HepG2 (cell line): ENCODE results near the gene ISG20L2. TPM values are rescaled to one million over a fixed set of nuclear protein-coding genes. Genes with fewer than 3 reads are reported as not detected.

Source experiments
- ATAC-seq: fragments of 200-7000 bp; cut with Tn5 transposase; 3 replicates; pipeline ENCODE4 v1.9.1; 2020; ENCODE audit warnings: mild to moderate bottlenecking, moderate library complexity
- BruUV-seq: library from RNA; stranded (reverse); fragments of 400-500 nt; replicated peaks from 2 replicates; lab custom pipeline; 2021; lab: Mats Ljungman, UMichigan
- CTCF ChIA-PET: fragments of 300-600 bp; formaldehyde crosslinking; extraction: SDS; loops from one replicate; lab custom pipeline; 2021; ENCODE audit warnings: low total read pairs, inconsistent platforms, low intra/inter-chr PET ratio; lab: Yijun Ruan, JAX
- POLR2A ChIA-PET: fragments of 350-600 bp; sonication (Branson Sonifier 250); formaldehyde crosslinking; loops from one replicate; lab custom pipeline; 2020; ENCODE audit warnings: antibody characterized with exemption, inconsistent platforms; lab: Yijun Ruan, JAX
- DNase-seq: peaks from one replicate; pipeline ENCODE4 v3.0.0-alpha.2; 2015; ENCODE audit warnings: low spot score
- FAIRE-seq: peaks from 3 replicates; lab custom pipeline; 2011; peaks lifted over from hg19 to GRCh38; lab: Jason Lieb, UNC
- H2AFZ ChIP-seq: one replicate; pipeline ENCODE4 v1.6.1; 2011; ENCODE audit warnings: low read length, inconsistent platforms
- H3K27ac ChIP-seq: fragments of 300-600 bp; 3 replicates; pipeline ENCODE4 v1.8.0; 2011; ENCODE audit warnings: mixed run types, mild to moderate bottlenecking, mixed read lengths, low read length, inconsistent platforms; ENCODE audit not compliant: insufficient read depth; ENCODE audit errors: extremely low read length
- H3K27me3 ChIP-seq, 2 experiments: fragments of 200-600 bp in 1 of 2; 2 replicates in 1 of 2; 3 replicates in 1 of 2; pipeline versions ENCODE4 v1.6.0 to v1.8.0; 2011; ENCODE audit warnings: low read length in 2 of 2, mild to moderate bottlenecking in 2 of 2, moderate library complexity in 2 of 2, inconsistent platforms in 1 of 2; ENCODE audit not compliant: insufficient read depth in 2 of 2, control insufficient read depth in 1 of 2
- H3K36me3 ChIP-seq, 2 experiments: fragments of 200-600 bp in 1 of 2; replicated peaks in 1 of 2; 2 replicates in 1 of 2; 3 replicates in 1 of 2; pipeline versions ENCODE4 v1.5.1 to v1.8.0; 2011; ENCODE audit warnings: low read length in 2 of 2, inconsistent platforms in 1 of 2; ENCODE audit not compliant: insufficient read depth in 2 of 2, control insufficient read depth in 1 of 2
- H3K4me1 ChIP-seq: 2 replicates; pipeline ENCODE4 v1.5.1; 2012; ENCODE audit warnings: low read length, inconsistent platforms; ENCODE audit not compliant: insufficient read depth
- H3K4me2 ChIP-seq: 2 replicates; pipeline ENCODE4 v1.6.0; 2011; ENCODE audit warnings: low read depth, low read length, inconsistent platforms
- H3K4me3 ChIP-seq, 3 experiments: fragments of 200-600 bp in 1 of 3; sonication (generic), shearing (Covaris generic) in 1 of 3; replicated peaks in 1 of 3; 2 replicates each; pipeline ENCODE4 v1.5.1; 2011 to 2016; ENCODE audit warnings: low read length in 3 of 3, inconsistent platforms in 2 of 3, low read depth in 2 of 3, mild to moderate bottlenecking in 2 of 3, control low read depth in 1 of 3, mixed read lengths in 1 of 3; ENCODE audit not compliant: insufficient read depth in 1 of 3
- H3K79me2 ChIP-seq: one replicate; pipeline ENCODE4 v1.6.1; 2011; ENCODE audit warnings: low read length, inconsistent platforms; ENCODE audit not compliant: insufficient read depth
- H3K9ac ChIP-seq: 2 replicates; pipeline ENCODE4 v1.6.0; 2011; ENCODE audit warnings: mild to moderate bottlenecking, low read depth, low read length, inconsistent platforms; ENCODE audit not compliant: insufficient read depth
- H3K9me3 ChIP-seq: 2 replicates; pipeline ENCODE4 v1.5.1; 2012; ENCODE audit warnings: mild to moderate bottlenecking, low read length
- H4K20me1 ChIP-seq: 2 replicates; pipeline ENCODE4 v1.6.0; 2011; ENCODE audit warnings: inconsistent platforms, mild to moderate bottlenecking, low read length, moderate library complexity; ENCODE audit not compliant: insufficient read depth
- ARID3A ChIP-seq: IDR thresholded peaks from 2 replicates; pipeline ENCODE4 v1.6.1; 2012; ENCODE audit warnings: low read depth, low read length, improper control_type of control experiment
- ATF1 ChIP-seq: IDR thresholded peaks from 2 replicates; pipeline ENCODE4 v1.6.1; 2016; ENCODE audit warnings: mild to moderate bottlenecking, control low read depth
- BHLHE40 ChIP-seq: IDR thresholded peaks from 2 replicates; pipeline ENCODE4 v1.6.1; 2011; ENCODE audit warnings: low read length, improper control_type of control experiment
- CREM ChIP-seq, 2 experiments: sonication (generic) in 1 of 2; formaldehyde crosslinking in 1 of 2; IDR thresholded peaks; 2 replicates each; pipeline versions ENCODE4 v1.4.0 to v1.6.1; 2016 to 2020; ENCODE audit warnings: antibody characterized with exemption in 1 of 2, mild to moderate bottlenecking in 1 of 2, missing genetic modification reagents in 1 of 2
- HNRNPLL ChIP-seq: fragments of 200-400 bp; formaldehyde crosslinking; IDR thresholded peaks from 2 replicates; pipeline ENCODE4 v1.6.1; 2017; ENCODE audit warnings: mild to moderate bottlenecking, low read depth, low read length; ENCODE audit not compliant: poor library complexity, severe bottlenecking
- JUND ChIP-seq: sonication (generic); formaldehyde crosslinking; IDR thresholded peaks from 2 replicates; pipeline ENCODE4 v1.8.0; 2022; ENCODE audit warnings: mild to moderate bottlenecking, missing genetic modification reagents
- NR1H2 ChIP-seq: sonication (generic); formaldehyde crosslinking; IDR thresholded peaks from 2 replicates; pipeline ENCODE4 v1.8.1; 2022; ENCODE audit warnings: low read depth, missing genetic modification reagents, borderline replicate concordance
- NR3C1 ChIP-seq: sonication (generic); formaldehyde crosslinking; IDR thresholded peaks from 2 replicates; pipeline ENCODE4 v1.4.0; 2020; ENCODE audit warnings: missing genetic modification reagents
- RBFOX2 ChIP-seq: fragments of 200-400 bp; formaldehyde crosslinking; IDR thresholded peaks from 2 replicates; pipeline ENCODE4 v1.6.1; 2017; ENCODE audit warnings: low read depth, mild to moderate bottlenecking, low read length
- RBM22 ChIP-seq: fragments of 200-400 bp; formaldehyde crosslinking; optimal IDR thresholded peaks from 2 replicates; pipeline ENCODE3; 2017; ENCODE audit warnings: mild to moderate bottlenecking, low read length, moderate library complexity
- RNF219 ChIP-seq: sonication (generic); formaldehyde crosslinking; IDR thresholded peaks from 2 replicates; pipeline ENCODE4 v1.5.0; 2020; ENCODE audit warnings: mild to moderate bottlenecking, missing genetic modification reagents
- SYNCRIP ChIP-seq: fragments of 200-400 bp; formaldehyde crosslinking; IDR thresholded peaks from 2 replicates; pipeline ENCODE4 v1.6.1; 2018; ENCODE audit warnings: mild to moderate bottlenecking, low read depth, low read length; ENCODE audit not compliant: insufficient read depth
- U2AF1 ChIP-seq: fragments of 200-400 bp; formaldehyde crosslinking; optimal IDR thresholded peaks from 2 replicates; pipeline ENCODE3; 2017; ENCODE audit warnings: mild to moderate bottlenecking, low read depth, low read length
- ZMAT3 ChIP-seq: sonication (generic); formaldehyde crosslinking; conservative IDR thresholded peaks from 2 replicates; pipeline ENCODE4 v1.7.0; 2021; ENCODE audit warnings: missing genetic modification reagents
- ZNF414 ChIP-seq: sonication (generic); formaldehyde crosslinking; IDR thresholded peaks from 2 replicates; pipeline ENCODE4 v1.5.0; 2020; ENCODE audit warnings: missing genetic modification reagents
- ZNF574 ChIP-seq: sonication (generic); formaldehyde crosslinking; IDR thresholded peaks from 2 replicates; pipeline ENCODE4 v1.4.0; 2020; ENCODE audit warnings: missing genetic modification reagents
- ZNF660 ChIP-seq: sonication (generic); formaldehyde crosslinking; IDR thresholded peaks from 2 replicates; pipeline ENCODE4 v1.5.1; 2020; ENCODE audit warnings: mild to moderate bottlenecking, low read depth, missing genetic modification reagents, borderline replicate concordance
- WGBS: methylation state at CpG from one replicate; pipeline ENCODE4 v1.1.6; 2017; ENCODE audit warnings: low lambda C conversion rate; 5-methylcytosine and 5-hydroxymethylcytosine counted together
- in situ Hi-C: cut with HindIII; loops from 2 replicates; pipeline ENCODE4 v1.10.0; 2017; ENCODE audit warnings: low pct_unique_long_range_greater_than_20kb; ENCODE audit not compliant: extremely low pct_ligation_motif_present
- intact Hi-C: fragments of 100-400 bp; cut with micrococcal nuclease; formaldehyde crosslinking; loops from one replicate; pipeline ENCODE4 v1.10.0; 2022; ENCODE audit not compliant: unreplicated experiment
- polyA plus RNA-seq, 8 experiments: library from polyadenylated mRNA; depleted of rRNA in 3 of 8; stranded (reverse) in 7 of 8; unstranded in 1 of 8; fragments of >200 nt; fragmentation: Illumina TruSeq in 4 of 8; extraction: Trizol in 4 of 8; gene quantifications; 2 replicates each; pipeline versions ENCODE4 v1.2.1 to v1.2.3, GENCODE V29; 2011 to 2016; ENCODE audit warnings: low read depth in 4 of 8, missing spikeins in 1 of 8, mixed read lengths in 1 of 8; ENCODE audit not compliant: insufficient read depth in 1 of 8
- total RNA-seq, 5 experiments: library from RNA; depleted of rRNA; stranded (reverse); fragments of >200 nt; fragmentation: Illumina TruSeq; extraction: Trizol; gene quantifications; 2 replicates each; pipeline ENCODE4 v1.2.3, GENCODE V29; 2016; ENCODE audit warnings: low read depth in 1 of 5

Gene ISG20L2
- total and polyA plus RNA-seq, 2 of the 13 experiments (the other 11 are each of a cell fraction or from before 2014, with no cell fraction given) = 19.8 to 21.3 TPM

- FAIRE-seq (no peak), DNase-seq (no peak), ATAC-seq (no peak)
- CTCF ChIA-PET = interaction anchor here (2.9 to 4.7 kb wide), 2 partner anchors 14 to 35 kb away, joined by 30 to 119 read pairs; partner anchors contain the start of genes CRABP2, ISG20L2 and METTL25B
- no TSS peak for BruUV-seq
- H3K4me3 ChIP-seq = no peak overlapping the region
- 17% methylated on average over 1 of the region's 10 CpGs for WGBS
- H3K4me1 ChIP-seq = peaks cover 40% of the 10 kb centered on the region
- no peak overlapping the region for H2AFZ ChIP-seq
- in situ Hi-C loops = loop anchor here (10.0 kb wide), 2 partner anchors 174 to 234 kb away; partner anchors contain the start of genes LRRC71 and NTRK1
- H3K9ac ChIP-seq = no peak overlapping the region
- H4K20me1 ChIP-seq = no peaks in the 10 kb centered on the region
- no peaks in the 10 kb centered on the region for H3K36me3 ChIP-seq
- no peak overlapping the region for H3K27ac ChIP-seq
- H3K4me2 ChIP-seq = no peak overlapping the region
- intact Hi-C loops = no loop called here
- POLR2A ChIA-PET = interaction anchor here (0.7 to 2.0 kb wide), 3 partner anchors 16 to 37 kb away, joined by 3 to 5 read pairs (median 5); partner anchors contain the start of genes ISG20L2 and METTL25B
- H3K9me3 ChIP-seq = no peaks in the 10 kb centered on the region
- peaks cover 14 to 46% of the 10 kb centered on the region in 2 experiments; a peak in 4 of 5 replicates for H3K27me3 ChIP-seq
- no peaks in the 10 kb centered on the region for H3K79me2 ChIP-seq
- no peak for TF ChIP-seq RBFOX2
- no peak for TF ChIP-seq JUND (CRISPR knock-in tag)
- no peak for TF ChIP-seq NR1H2
- no peak for TF ChIP-seq ATF1 (CRISPR knock-in tag)
- TF ChIP-seq ZMAT3 (CRISPR knock-in tag) = no peak
- TF ChIP-seq ZNF414 (CRISPR knock-in tag) = no peak
- no peak for TF ChIP-seq NR3C1 (CRISPR knock-in tag)
- TF ChIP-seq U2AF1 = no peak
- TF ChIP-seq RBM22 = no peak
- no peak for TF ChIP-seq CREM (IDR thresholded peaks at IDR 0.05)
- no peak for TF ChIP-seq CREM (CRISPR knock-in tag; IDR thresholded peaks at IDR 0.05)
- TF ChIP-seq HNRNPLL = no peak
- no peak for TF ChIP-seq RNF219 (CRISPR knock-in tag)
- no peak for TF ChIP-seq ARID3A
- no peak for TF ChIP-seq BHLHE40
- no peak for TF ChIP-seq ZNF574 (CRISPR knock-in tag)
- no peak for TF ChIP-seq SYNCRIP
- TF ChIP-seq ZNF660 = no peak
Measured at GRCh38 chr1:156691191-156691590, 37.4 kb downstream of the ISG20L2 start.
